Vagina (tissue), 2 donors: Measurements from ENCODE around the gene LRFN3. TPM values are rescaled to one million over a fixed set of nuclear protein-coding genes. Genes with fewer than 3 reads are reported as not detected.

Source experiments
- DNase-seq, 2 donors: peaks; one replicate each; pipeline ENCODE4 v3.0.0-alpha.2; 2017; ENCODE audit errors: extremely low spot score in 2 of 2
- H3K27ac ChIP-seq: fragments of 200-600 bp; sonication (generic); one replicate; pipeline ENCODE4 v1.5.1; 2019
- H3K27me3 ChIP-seq: fragments of 200-600 bp; sonication (generic); one replicate; pipeline ENCODE4 v1.5.1; 2019
- H3K36me3 ChIP-seq, 2 donors: fragments of 200-600 bp; sonication (generic); one replicate each; pipeline ENCODE4 v1.5.1; 2017 to 2019
- H3K4me1 ChIP-seq: fragments of 200-600 bp; sonication (generic); one replicate; pipeline ENCODE4 v1.5.1; 2019
- H3K4me3 ChIP-seq, 2 donors: fragments of 200-600 bp; sonication (generic); 1 replicate in 1 of 2; 2 replicates in 1 of 2; pipeline ENCODE4 v1.5.1; 2016 to 2019
- H3K9me3 ChIP-seq: fragments of 200-600 bp; sonication (generic); one replicate; pipeline ENCODE4 v1.5.1; 2019
- CTCF ChIP-seq, 3 experiments: fragments of 450-650 bp in 2 of 3; fragments of 200-600 bp in 1 of 3; sonication (generic) in 1 of 3; IDR thresholded peaks; one replicate each; pipeline ENCODE4 v1.5.1; 2017 to 2019; ENCODE audit warnings: antibody characterized with exemption in 3 of 3, mild to moderate bottlenecking in 2 of 3, moderate library complexity in 2 of 3
- POLR2A ChIP-seq, 2 donors: fragments of 450-650 bp; IDR thresholded peaks; one replicate each; pipeline ENCODE4 v1.6.1; 2017; ENCODE audit warnings: antibody characterized with exemption in 2 of 2, mild to moderate bottlenecking in 2 of 2, moderate library complexity in 2 of 2
- POLR2AphosphoS5 ChIP-seq, 2 donors: sonication (generic); formaldehyde crosslinking; IDR thresholded peaks; one replicate each; pipeline ENCODE4 v1.9.0; 2017; ENCODE audit warnings: antibody characterized with exemption in 2 of 2, mild to moderate bottlenecking in 2 of 2, low read depth in 1 of 2; ENCODE audit not compliant: insufficient read depth in 1 of 2
- intact Hi-C: fragments of 100-400 bp; cut with DNase I; formaldehyde crosslinking; loops from one replicate; pipeline ENCODE4 v1.15.1; 2023
- total RNA-seq: library from RNA; depleted of rRNA; stranded (reverse); fragments of >200 nt; gene quantifications from one replicate; pipeline ENCODE4 v1.2.3, GENCODE V29; 2016

The LRFN3 gene
- total RNA-seq, 1 donor from 2014 or later, result 9.1 TPM

- Histone ChIP-seq H3K9me3 (no peaks in the 10 kb centered on the region), H3K27me3 (no peaks in the 10 kb centered on the region), H3K27ac (no peak overlapping the region), H3K4me1 (no peaks in the 10 kb centered on the region), H3K4me3 (no peak overlapping the region), H3K36me3 (no peaks in the 10 kb centered on the region)
- no peak for DNase-seq
- TF ChIP-seq POLR2A (IDR thresholded peaks at IDR 0.05) (no peak), CTCF (IDR thresholded peaks at IDR 0.05) (no peak), POLR2AphosphoS5 (IDR thresholded peaks at IDR 0.05; ENCODE audit: insufficient read depth in 1 of 2, low read depth in 1 of 2) (no peak)
- intact Hi-C loops, result no loop called here
Measured at GRCh38 chr19:35911173-35911572, 25.0 kb upstream of the LRFN3 start.

GRCh38 chr19:35911790-35912189 is 24.4 kb upstream of the LRFN3 start:
- Histone ChIP-seq H3K36me3 (no peaks in the 10 kb centered on the region), H3K27me3 (no peaks in the 10 kb centered on the region), H3K27ac (no peak overlapping the region), H3K4me3 (no peak overlapping the region), H3K9me3 (no peaks in the 10 kb centered on the region), H3K4me1 (no peaks in the 10 kb centered on the region)
- TF ChIP-seq CTCF (IDR thresholded peaks at IDR 0.05) (no peak), POLR2AphosphoS5 (IDR thresholded peaks at IDR 0.05; ENCODE audit: insufficient read depth in 1 of 2, low read depth in 1 of 2) (no peak), POLR2A (IDR thresholded peaks at IDR 0.05) (no peak)
- intact Hi-C loops, result no loop called here
- DNase-seq, result no peak

GRCh38 chr19:35913589-35913988 is 22.6 kb upstream of the LRFN3 start:
- Histone ChIP-seq H3K4me1 (no peaks in the 10 kb centered on the region), H3K9me3 (no peaks in the 10 kb centered on the region), H3K27ac (no peak overlapping the region), H3K36me3 (no peaks in the 10 kb centered on the region), H3K27me3 (no peaks in the 10 kb centered on the region), H3K4me3 (no peak overlapping the region)
- DNase-seq, result no peak
- intact Hi-C loops, result no loop called here
- TF ChIP-seq CTCF (IDR thresholded peaks at IDR 0.05), result no peak
- TF ChIP-seq POLR2A (IDR thresholded peaks at IDR 0.05), result no peak
- no peak for TF ChIP-seq POLR2AphosphoS5 (IDR thresholded peaks at IDR 0.05; ENCODE audit: insufficient read depth in 1 of 2, low read depth in 1 of 2)

GRCh38 chr19:35915443-35915842 is 20.7 kb upstream of the LRFN3 start:
- H3K9me3 ChIP-seq, result no peaks in the 10 kb centered on the region
- TF ChIP-seq CTCF (IDR thresholded peaks at IDR 0.05) (no peak), POLR2AphosphoS5 (IDR thresholded peaks at IDR 0.05; ENCODE audit: insufficient read depth in 1 of 2, low read depth in 1 of 2) (no peak), POLR2A (IDR thresholded peaks at IDR 0.05) (no peak)
- intact Hi-C loops, result no loop called here
- H3K27me3 ChIP-seq, result no peaks in the 10 kb centered on the region
- no peaks in the 10 kb centered on the region for H3K4me1 ChIP-seq
- H3K4me3 ChIP-seq, result no peak overlapping the region
- no peak overlapping the region for H3K27ac ChIP-seq
- no peak for DNase-seq
- H3K36me3 ChIP-seq, result no peaks in the 10 kb centered on the region

GRCh38 chr19:35919306-35919705 is 16.9 kb upstream of the LRFN3 start:
- Histone ChIP-seq H3K4me3 (no peak overlapping the region), H3K27me3 (no peaks in the 10 kb centered on the region), H3K27ac (no peak overlapping the region), H3K9me3 (no peaks in the 10 kb centered on the region), H3K36me3 (no peaks in the 10 kb centered on the region), H3K4me1 (no peaks in the 10 kb centered on the region)
- TF ChIP-seq POLR2A (IDR thresholded peaks at IDR 0.05), result no peak
- intact Hi-C loops, result no loop called here
- no peak for DNase-seq

GRCh38 chr19:35921012-35921411 is 15.2 kb upstream of the LRFN3 start:
- TF ChIP-seq POLR2A (IDR thresholded peaks at IDR 0.05) (no peak), POLR2AphosphoS5 (IDR thresholded peaks at IDR 0.05; ENCODE audit: insufficient read depth in 1 of 2, low read depth in 1 of 2) (no peak), CTCF (IDR thresholded peaks at IDR 0.05) (no peak)
- H3K9me3 ChIP-seq, result no peaks in the 10 kb centered on the region
- no peaks in the 10 kb centered on the region for H3K27me3 ChIP-seq
- H3K4me1 ChIP-seq, result no peaks in the 10 kb centered on the region
- H3K36me3 ChIP-seq, result no peaks in the 10 kb centered on the region
- no peak overlapping the region for H3K27ac ChIP-seq
- no peak overlapping the region for H3K4me3 ChIP-seq
- intact Hi-C loops, result no loop called here
- DNase-seq, result no peak
